ENCODE data around the gene C1orf21. TPM values are rescaled to one million over a fixed set of nuclear protein-coding genes. Genes with fewer than 3 reads are reported as not detected.

Gene C1orf21
- total RNA-seq, 1 experiment from 2014 or later = 0.15 TPM

DNA sequence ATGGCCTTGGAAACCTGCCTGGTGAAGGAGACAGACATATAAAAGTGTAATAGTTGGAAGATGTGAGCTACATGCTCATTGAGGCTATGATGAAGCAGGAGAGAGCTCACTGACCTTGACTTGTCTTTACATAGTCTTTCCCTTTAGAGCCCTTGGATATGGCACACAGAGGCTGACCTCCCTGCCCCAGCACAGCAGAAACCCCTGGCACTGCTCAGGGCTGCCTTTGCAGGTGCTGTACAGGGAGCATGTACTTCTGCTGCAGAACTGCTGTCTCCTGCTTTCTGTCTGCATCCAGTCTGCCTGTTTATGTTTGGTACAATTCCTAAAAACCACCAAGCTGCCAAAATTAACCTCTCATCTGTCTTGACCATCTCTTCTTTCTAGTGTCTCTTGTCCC is 80.5 kb downstream of the C1orf21 start:
- no peaks in the 10 kb centered on the region for H3K4me1 ChIP-seq (ENCODE audit: control insufficient read depth, insufficient read depth, low read length)
- DNase-seq (ENCODE audit: low read depth, low spot score) (no peak), ATAC-seq (no peak)
- in situ Hi-C loops (cut with HindIII; ENCODE audit: low pct_unique_long_range_greater_than_20kb, low sequenced_read_pairs) (no loop called here), intact Hi-C loops (cut with micrococcal nuclease; ENCODE audit: unreplicated experiment) (no loop called here)
- H3K4me3 ChIP-seq (ENCODE audit: low read depth in 2 of 2, low read length in 2 of 2) = no peak overlapping the region
- no peaks in the 10 kb centered on the region for H3K36me3 ChIP-seq (ENCODE audit: control insufficient read depth, insufficient read depth, low read length)
- TF ChIP-seq SIN3A (IDR thresholded peaks at IDR 0.05; ENCODE audit: borderline replicate concordance, insufficient read depth, low read depth, low read length) (no peak), CTCF (IDR thresholded peaks at IDR 0.05) (no peak), TCF7L2 (IDR thresholded peaks at IDR 0.05; ENCODE audit: low read depth, low read length) (no peak), POLR2AphosphoS5 (IDR thresholded peaks at IDR 0.05; ENCODE audit: low read depth, low read length) (no peak)
- TF ChIP-seq, protein P1, sequence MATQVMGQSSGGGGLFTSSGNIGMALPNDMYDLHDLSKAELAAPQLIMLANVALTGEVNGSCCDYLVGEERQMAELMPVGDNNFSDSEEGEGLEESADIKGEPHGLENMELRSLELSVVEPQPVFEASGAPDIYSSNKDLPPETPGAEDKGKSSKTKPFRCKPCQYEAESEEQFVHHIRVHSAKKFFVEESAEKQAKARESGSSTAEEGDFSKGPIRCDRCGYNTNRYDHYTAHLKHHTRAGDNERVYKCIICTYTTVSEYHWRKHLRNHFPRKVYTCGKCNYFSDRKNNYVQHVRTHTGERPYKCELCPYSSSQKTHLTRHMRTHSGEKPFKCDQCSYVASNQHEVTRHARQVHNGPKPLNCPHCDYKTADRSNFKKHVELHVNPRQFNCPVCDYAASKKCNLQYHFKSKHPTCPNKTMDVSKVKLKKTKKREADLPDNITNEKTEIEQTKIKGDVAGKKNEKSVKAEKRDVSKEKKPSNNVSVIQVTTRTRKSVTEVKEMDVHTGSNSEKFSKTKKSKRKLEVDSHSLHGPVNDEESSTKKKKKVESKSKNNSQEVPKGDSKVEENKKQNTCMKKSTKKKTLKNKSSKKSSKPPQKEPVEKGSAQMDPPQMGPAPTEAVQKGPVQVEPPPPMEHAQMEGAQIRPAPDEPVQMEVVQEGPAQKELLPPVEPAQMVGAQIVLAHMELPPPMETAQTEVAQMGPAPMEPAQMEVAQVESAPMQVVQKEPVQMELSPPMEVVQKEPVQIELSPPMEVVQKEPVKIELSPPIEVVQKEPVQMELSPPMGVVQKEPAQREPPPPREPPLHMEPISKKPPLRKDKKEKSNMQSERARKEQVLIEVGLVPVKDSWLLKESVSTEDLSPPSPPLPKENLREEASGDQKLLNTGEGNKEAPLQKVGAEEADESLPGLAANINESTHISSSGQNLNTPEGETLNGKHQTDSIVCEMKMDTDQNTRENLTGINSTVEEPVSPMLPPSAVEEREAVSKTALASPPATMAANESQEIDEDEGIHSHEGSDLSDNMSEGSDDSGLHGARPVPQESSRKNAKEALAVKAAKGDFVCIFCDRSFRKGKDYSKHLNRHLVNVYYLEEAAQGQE (IDR thresholded peaks at IDR 0.05; ENCODE audit: insufficient read depth in 1 of 2, low read depth in 2 of 2, low read length in 1 of 2) = no peak
- H3K9me3 ChIP-seq (ENCODE audit: control insufficient read depth, insufficient read depth, low read depth, low read length) = no peaks in the 10 kb centered on the region
- no peak overlapping the region for H3K27ac ChIP-seq (ENCODE audit: low read length)
- H3K27me3 ChIP-seq (ENCODE audit: control insufficient read depth, insufficient read depth, low read length) = no peaks in the 10 kb centered on the region
- no TSS peak for BruUV-seq (replicated peaks)
- ChIA-PET CTCF (no interaction called here), POLR2A (no interaction called here)

GRCh38 chr1:184469396-184469795 is 82.6 kb downstream of the C1orf21 start:
- intact Hi-C loops (cut with micrococcal nuclease; ENCODE audit: unreplicated experiment) (no loop called here), in situ Hi-C loops (cut with HindIII; ENCODE audit: low pct_unique_long_range_greater_than_20kb, low sequenced_read_pairs) (no loop called here)
- Histone ChIP-seq H3K4me1 (ENCODE audit: control insufficient read depth, insufficient read depth, low read length) (no peaks in the 10 kb centered on the region), H3K9me3 (ENCODE audit: control insufficient read depth, insufficient read depth, low read depth, low read length) (no peaks in the 10 kb centered on the region), H3K4me3 (ENCODE audit: low read depth in 2 of 2, low read length in 2 of 2) (no peak overlapping the region), H3K27ac (ENCODE audit: low read length) (no peak overlapping the region), H3K27me3 (ENCODE audit: control insufficient read depth, insufficient read depth, low read length) (no peaks in the 10 kb centered on the region), H3K36me3 (ENCODE audit: control insufficient read depth, insufficient read depth, low read length) (no peaks in the 10 kb centered on the region)
- ChIA-PET POLR2A (no interaction called here), CTCF (no interaction called here)
- DNase-seq (ENCODE audit: low read depth, low spot score) = no peak
- TF ChIP-seq TCF7L2 (IDR thresholded peaks at IDR 0.05; ENCODE audit: low read depth, low read length) (no peak), POLR2AphosphoS5 (IDR thresholded peaks at IDR 0.05; ENCODE audit: low read depth, low read length) (no peak), CTCF (IDR thresholded peaks at IDR 0.05) (no peak), SIN3A (IDR thresholded peaks at IDR 0.05; ENCODE audit: borderline replicate concordance, insufficient read depth, low read depth, low read length) (no peak)
- TF ChIP-seq, protein P1 (IDR thresholded peaks at IDR 0.05; ENCODE audit: insufficient read depth in 1 of 2, low read depth in 2 of 2, low read length in 1 of 2) = no peak
- no TSS peak for BruUV-seq (replicated peaks)
- ATAC-seq = no peak

Data from Panc1 (cell line).